Fibroblast of skin of right quadriceps (primary cell): ENCODE results near the gene PLCD1.
"Not testable (repeated sequence)": the region's sequence is repeated elsewhere in the genome, so short reads cannot be mapped to it uniquely, and the experiment has no call there.

ENCODE experiments used
- DNase-seq: peaks from one replicate; pipeline ENCODE4 v3.0.0-alpha.2; 2013

Gene PLCD1

DNA sequence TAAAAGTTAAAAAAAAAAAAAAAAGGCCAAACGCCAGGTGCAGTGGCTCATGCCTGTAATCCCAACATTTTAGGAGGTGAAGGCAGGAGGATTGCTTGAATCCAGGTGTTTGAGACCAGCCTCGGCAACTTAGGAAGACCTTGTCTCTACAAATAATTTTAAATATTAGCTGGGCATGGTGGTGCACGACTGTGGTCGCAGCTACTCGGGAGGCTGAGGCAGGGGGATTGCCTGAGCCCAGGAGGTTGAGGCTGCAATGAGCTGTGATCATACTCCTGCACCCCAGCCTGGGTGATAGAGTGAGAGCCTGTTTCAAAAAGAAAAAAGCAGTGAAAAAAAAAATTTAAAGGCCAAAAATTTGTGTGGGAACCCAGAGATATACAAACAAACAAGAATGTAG is 6.8 kb upstream of the PLCD1 start:
- no peak for DNase-seq

DNA sequence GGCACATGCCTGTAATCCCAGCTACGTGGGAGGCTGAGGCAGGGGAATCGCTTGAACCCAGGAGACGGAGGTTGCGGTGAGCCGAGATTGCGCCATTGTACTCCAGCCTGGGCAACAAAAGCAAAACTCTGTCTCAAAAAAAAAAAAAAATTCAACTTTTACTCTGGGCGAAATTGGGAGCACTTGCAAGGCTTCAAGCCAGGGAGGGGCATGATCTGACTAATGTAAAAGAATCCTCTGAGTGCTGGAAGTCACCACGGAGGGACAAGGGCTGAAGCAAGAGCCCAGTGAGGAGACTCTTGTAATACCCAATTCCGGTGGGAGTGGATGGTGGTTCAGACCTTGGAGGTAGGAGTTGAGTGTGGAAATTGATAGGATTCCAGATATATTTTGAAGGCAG is 4.9 kb upstream of the PLCD1 start:
- DNase-seq, result not testable (repeated sequence)

DNA sequence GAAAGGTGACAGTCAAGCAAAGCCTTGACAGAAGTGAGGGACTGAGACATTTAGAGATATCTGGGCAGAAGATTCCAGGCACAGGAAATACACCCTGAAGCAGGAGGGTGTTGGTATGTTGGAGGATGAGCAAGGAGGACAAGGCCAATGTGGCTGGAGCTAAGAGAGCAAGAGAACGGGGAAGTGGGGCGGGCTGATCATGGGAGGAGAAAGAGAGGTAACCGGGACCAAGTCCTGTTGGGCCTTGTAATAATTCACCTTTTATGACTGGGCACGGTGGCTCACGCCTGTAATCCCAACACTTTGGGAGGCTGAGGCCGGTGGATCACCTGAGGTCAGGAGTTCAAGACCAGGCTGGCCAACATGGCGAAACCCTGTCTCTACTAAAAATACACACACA is 4.1 kb upstream of the PLCD1 start:
- not testable (repeated sequence) for DNase-seq

DNA sequence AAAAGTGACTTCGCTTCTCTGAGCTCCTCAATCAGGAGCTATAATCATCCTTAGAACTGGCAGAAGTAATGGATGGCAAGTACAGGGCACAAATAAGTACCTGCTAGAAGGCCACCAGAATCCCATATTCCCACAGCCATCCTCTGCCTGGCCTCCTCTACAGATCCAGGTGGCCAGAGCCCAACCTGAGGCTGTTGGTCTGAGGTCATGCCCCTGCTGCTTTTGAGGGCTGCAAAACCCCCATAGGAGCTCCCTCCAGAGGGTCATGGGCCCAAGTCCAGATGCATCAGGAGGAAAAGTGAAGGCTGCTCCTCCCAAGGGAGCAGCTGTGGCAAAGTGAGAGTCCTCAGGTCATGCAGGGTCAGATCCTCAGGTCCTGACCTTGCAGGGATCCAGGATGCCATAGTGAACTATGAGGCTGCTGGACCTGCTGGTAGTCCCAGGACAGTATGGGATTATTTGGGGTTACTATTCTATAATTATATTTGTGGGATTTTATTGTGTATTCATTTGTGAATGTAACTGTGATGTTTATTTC is 3.0 kb upstream of the PLCD1 start:
- DNase-seq, result no peak

DNA sequence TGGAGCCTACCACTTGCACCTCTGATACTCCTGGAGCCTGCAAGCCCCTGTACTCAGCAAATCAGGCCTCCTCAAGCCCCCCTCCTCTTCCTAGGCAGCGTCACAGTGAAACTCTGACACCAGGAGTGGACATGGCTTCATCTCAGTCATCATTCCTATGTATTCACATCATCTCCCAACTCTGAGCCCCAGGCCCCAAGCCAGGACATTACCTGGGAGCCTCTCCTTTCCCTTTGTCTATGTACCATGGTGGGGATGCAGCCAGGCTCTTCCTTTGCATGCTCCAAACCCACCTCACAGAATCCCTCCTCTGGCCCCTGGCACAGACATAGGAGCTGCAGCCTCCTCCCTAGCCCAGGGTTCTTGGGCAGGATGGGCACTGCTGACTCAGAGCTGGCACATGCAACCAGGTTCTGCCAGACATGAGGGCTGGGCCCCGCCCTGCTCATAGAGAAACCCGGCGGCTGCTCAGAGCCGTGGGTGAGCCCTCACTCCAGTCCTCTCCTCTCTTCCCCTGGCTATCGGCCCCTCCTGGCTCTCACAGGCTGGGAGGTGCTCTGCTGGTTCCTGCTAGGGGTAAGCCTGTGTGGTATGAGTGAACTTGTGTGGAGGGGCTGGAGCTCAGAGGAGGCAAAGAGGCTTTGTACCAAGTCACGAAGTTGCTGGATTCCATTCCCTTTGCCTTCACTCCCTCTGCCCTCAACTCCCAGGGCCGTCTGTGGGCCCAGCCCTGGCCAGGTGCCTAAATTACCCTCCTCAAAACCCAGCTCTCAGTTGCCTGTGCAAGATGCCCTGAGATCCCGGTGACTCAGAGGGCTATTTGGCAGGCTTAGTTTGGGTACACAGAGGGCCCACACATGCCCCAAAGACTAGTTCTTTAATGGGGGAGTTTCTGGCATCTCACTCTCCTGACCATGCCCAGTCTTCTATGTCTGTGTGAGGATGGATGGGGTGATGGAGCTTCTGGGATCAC is 1.9 kb upstream of the PLCD1 start:
- DNase-seq, result no peak

DNA sequence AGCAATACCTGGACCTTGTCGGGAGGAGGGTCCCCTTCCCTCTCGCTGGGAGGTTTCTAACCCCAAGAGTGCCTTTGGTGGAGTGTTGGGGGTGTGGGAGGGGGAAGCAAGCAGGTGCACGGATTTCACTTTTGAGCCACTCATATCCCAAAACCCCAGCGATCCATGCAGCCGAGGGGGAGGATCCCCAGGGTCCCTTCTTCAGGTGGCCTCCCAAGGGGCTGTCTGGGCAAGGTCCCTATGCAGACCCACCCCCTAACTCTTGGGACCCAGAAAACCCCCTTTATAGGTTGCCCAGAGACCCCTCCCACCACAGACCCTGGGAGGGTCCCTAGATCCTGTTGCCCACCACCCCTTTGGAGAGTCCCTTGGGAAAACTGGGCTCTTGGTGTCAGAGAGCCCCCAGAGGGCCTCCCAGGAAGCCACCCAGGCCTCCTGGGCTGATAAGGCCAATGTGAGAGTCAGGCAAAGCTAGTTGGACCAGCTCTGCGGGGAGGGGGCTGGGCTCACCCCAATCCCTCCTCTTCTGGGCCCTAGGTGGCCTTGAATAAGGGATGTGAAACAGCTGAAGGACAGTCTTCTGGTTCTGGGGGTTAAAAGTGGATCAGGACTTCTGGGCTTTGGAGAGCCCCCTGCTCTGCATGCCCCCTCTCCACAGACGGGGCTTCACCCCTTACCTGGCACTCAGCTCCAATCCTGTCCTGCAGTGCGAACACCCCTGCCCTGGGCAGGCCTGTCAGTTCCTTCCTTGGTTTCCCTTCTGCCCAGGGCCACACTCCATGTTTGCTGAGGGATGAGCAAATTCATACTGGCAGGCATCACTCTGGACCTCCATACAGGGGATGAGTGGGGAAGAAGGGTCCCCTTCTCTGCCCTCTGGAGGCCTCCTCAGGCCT is 932 bp upstream of the PLCD1 start:
- no peak for DNase-seq

DNA sequence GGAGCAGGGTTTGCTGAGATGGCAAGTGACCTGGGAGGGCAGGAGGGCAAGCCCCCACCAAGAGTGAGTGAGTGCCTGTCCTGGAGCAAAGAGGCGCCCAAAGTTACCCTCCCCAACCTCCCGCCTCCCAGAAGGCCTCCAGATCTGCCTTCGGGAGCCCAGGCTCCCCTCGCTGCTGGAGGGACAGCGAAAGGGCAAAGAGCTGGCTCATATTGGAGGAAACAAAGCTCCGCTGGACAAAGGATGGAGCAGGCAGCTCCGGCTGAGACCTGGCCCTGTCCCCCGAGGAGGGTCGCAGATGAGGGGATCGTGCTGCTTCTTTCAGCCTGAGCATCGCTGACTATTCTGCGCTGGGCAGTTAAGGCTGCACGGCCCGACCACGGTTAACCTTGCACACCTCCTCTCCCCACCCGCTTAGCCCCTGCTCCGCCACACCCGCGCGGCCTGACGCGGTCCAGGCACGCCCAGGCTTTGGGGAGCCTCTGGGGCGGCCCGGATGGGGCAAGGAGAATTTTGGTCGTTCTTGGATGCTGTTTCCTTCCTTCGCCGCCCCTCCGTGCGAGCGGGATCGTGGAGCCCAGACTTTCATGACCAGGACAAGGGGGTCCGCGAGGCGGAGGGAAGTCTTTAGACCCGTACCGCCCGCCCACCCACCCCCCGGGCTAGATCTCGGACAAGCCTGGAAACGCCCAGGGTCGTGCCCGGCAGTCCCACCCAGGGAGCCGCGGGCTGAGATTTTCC is 651 bp downstream of the PLCD1 start:
- no peak for DNase-seq

DNA sequence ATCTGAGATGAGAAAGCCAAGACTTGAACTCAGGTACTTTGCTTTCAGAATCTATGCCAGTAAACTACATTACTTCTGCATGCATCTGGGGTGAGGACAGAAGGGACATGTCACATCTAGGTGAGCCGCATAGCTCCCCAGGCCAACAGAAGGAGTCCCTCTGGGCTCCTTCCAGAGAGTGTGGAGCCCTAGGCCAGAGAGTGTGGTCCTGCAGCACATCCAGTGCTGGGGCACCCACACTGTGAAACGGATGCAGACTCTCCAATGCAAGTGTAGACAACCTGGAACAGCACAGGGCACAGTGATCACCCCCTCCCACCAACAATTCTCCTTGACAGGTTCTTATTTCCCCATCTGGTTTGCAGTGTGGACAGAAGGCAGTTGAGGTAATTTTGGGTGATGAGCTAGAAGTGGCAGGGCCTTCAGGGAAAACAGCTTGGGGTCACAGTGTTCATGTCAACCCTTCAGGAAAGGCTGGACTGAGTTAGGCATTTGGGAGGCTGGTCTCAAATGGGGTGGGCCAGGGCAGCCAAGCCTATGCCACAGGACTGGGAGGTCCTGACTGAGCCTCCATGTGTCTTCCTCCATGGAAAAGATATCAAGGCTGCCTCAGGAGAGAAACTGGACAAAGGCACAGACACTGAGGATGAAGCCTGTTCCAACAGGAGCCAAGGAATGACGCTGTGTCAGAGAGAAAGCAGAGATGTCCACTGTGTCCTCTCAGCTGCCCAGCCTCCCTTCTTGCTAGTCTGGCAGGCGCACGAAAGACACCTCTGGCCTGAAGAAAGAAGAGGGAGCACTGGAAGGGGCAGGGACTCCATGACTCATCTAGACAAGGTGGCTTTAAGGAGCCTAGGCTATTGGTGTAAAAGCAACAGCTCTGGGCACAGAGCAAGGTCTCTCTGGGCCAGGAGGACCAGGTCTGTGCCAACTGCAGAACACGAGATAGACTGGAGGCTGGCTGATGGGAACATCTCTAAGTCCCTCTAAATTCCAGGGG is 1.7 kb downstream of the PLCD1 start:
- DNase-seq, result no peak

DNA sequence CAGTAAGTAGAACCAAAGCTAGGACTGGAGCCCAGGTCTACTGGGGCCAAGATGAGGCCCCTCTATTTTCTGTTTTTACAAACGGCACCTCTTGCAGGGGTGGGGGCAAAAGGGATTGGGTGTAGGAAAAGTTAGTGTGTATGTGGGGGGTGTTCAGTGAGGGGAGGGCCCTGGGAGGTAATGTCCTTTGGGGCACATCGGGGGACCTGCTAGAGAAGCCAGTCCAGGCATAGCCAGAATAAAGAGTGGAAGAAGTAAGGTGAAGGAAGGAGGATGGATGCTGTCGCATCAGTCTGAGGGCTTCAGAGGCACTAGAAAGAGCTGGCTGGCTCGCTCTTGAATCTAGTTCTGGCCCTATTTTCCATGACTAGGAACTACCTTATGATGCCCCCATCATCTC is 2.6 kb downstream of the PLCD1 start:
- DNase-seq, result no peak

DNA sequence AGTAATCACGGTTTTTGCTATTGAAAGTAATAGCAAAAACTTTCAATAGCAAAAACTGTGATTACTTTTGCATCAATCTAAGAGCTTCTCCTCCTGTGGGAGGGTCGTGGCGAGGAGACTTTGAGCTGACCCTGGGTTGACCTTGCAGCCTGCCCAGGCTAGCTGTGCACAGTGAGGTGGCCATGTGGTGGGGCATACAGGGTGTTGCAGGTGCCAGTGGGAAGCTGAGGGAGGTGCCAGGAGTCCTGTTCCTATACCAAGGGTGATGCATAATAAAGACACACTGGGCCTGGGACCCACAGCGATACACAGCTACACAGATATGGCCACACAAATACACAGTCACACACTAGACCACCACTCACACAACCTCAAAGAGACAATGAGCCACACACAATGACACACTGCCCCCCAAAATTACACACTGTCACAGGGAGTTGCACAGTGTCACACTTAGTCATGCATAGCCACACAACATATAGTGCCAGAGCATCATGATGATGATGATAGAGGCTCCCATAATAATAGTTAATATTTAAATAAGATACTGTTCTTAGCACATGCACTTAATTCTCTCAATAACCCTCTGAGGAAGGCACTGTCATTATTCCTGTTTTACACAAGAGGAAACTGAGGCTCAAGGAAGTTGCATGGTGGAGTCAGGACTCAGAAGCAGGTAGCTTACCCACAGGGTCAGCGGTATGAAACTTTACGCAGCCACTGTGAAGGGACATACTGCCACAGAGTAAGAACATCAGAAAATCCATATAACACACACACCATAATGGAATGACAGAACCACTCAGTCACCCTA is 6.3 kb downstream of the PLCD1 start:
- no peak for DNase-seq

DNA sequence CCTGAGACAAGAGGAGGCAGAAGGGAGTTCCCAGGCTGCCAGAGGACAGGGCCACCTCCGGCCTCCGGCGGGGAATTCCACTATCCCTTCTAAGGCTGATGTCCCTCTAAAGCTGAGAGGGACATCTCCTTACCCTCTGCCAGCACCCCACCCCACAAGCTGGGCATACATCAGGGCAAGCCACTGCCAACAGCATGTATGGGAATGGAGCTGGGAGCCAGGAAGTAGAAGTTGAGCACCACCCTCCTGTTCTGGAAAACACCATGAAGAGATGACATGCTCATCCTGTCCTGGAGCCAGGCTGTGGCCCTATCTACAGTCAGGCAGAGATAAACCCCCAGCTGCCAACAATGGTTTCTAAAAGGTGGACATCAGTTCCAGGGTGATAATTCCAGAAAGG is 7.1 kb downstream of the PLCD1 start:
- no peak for DNase-seq

DNA sequence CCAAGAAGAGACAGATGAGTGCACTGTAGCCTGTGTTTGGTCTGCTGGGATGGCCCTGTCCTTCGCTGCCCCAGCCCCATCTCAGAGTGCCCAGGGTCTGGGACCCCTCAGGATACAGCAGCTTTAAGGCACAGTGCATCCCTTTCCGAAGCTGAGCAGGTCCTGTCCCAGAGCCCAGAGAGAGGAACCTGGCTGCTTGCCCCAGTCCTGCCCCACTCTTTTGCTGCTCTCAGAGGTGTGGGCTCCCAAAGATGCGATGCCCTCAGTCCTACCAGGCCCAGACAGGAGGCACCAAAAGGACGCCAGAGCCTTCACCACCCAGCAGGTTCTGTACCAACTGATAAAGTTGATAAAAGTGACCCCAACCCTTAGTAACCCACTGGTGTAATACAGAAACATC is 8.2 kb downstream of the PLCD1 start:
- DNase-seq, result no peak

DNA sequence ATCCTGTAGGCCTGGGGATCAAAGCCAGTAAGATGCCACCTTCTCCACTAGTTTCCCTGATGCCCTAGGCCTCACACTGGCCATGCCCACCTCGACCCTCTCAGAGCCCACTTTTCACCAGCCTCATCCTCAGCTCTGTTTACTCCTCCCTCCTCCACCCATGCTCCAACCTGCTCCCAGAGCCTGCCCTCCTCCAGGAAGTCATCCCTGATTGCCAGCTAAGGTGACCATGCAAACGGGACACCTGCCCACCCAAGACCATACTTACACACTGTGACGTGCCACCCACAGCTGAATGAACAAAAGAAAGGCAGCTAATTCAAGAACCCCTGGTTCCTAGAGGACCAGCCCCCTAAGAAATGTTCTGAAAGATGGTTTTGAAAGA is 9.1 kb downstream of the PLCD1 start:
- DNase-seq, result no peak

DNA sequence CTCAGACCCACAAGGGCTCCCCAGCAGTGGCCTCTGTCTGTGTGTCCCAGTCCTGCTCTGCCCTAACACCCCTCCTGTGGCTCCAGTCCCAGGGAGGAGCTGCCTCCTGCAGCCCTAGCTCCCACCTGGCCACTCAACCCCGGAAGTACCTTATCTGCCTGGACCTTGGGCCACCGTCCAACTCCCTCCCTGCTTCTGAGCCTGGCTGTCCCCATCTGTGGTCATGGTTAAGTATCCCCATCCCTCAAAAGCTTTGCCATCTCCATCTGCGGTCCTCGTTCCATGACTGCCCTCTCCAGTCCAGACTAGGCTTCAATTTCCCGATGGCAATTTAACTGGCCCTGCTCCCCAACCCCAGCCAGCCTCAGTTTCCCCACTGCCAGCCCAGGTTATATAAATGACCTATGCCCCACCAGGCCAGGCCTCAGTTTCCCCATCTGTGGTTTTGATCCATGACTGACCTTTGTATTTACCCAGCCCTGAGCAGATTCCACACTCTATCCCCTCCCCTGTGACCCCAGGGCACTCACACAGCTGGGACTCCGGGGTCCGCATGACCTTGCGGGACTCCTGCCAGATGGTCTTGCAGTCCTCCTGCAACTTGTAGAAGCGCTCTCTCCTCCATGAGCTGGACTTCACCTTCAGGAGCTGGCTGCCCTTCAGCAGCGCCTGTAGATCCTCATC is 9.6 kb downstream of the PLCD1 start:
- DNase-seq, result no peak

DNA sequence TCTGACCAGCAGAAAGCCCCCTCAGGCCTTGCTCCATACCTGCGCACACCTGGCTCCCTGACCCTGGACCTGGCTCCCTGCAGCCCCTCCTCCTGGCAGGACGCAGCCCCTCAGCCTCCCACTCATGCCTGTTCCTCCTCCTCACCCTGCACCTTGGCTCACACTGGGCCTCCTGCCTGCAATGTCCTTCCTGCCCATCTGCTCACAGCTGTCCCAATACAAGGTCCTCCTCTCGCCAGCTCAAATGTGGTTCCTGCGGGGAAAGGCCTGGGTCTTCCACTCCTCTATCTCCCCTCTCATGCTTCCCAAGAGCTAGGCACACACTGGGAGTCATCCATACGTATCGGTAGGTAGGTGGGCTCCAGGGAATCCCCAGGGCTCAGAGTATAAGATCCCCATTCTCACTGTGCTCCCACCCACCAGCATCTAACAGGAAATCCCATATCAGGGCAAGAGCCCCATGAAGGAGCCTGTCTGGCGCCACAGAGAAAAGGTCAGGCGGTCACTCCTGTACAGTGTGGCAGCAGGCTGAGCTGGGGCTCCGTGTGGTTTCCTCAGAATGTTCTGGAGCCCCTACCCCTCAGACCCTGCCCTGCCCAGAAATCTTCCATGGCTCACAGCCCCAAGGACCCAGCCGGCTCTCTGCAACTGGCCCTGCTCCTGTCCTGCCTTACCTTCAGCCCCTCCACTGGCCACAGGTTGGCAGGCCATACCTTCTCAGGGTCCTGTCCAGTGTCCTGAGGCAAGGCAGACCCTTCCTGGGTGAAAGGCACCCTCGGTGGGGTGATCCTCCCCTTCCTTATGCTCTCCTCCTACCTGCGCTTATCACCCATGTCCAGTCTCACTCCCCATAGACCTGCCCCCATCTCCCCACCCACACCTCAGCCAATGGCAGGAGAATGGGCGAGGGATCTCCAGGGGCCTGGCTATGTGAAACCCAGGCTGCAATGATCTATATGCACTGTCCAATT is 10.9 kb downstream of the PLCD1 start:
- no peak for DNase-seq

DNA sequence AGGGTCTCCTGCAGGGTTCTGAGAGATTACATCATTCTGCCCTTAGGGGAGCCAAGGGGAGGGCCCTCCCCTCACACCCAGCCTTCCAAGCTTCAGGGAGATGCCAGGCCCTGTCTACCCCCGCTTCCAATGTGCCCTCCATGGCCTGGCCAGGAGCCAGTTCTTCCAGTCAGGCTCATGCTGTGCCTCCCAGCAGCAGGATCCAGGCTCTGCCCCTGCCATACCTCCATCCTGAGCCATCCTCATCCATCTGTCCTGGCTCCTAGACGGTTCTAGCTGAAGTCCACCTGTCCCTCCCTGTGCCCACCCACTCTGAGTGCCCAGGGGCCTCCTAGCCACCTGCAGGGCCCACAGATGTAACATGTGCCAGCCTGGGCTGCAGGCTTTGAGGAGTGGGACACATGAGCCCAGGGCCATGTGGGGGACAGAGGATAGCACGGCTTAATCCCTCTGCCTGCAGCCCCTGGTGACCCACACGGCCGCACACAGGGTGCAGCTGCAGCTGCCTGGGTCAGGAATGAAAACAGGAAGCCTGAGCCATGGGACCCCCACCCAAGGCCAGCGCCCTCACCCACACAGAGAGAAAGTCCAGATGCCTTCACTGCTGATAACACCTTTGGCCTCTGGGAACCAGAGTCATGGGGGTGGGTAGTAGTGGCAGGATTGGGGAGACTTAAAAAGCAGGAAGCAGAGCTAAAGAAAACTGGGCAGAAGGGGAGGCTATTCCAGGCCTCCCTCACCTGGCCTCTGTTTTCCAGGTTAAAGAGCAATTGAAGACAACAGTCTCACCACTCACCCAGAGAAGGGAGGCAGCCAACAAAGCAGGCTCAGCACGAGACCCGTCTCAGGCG is 11.8 kb downstream of the PLCD1 start:
- no peak for DNase-seq

DNA sequence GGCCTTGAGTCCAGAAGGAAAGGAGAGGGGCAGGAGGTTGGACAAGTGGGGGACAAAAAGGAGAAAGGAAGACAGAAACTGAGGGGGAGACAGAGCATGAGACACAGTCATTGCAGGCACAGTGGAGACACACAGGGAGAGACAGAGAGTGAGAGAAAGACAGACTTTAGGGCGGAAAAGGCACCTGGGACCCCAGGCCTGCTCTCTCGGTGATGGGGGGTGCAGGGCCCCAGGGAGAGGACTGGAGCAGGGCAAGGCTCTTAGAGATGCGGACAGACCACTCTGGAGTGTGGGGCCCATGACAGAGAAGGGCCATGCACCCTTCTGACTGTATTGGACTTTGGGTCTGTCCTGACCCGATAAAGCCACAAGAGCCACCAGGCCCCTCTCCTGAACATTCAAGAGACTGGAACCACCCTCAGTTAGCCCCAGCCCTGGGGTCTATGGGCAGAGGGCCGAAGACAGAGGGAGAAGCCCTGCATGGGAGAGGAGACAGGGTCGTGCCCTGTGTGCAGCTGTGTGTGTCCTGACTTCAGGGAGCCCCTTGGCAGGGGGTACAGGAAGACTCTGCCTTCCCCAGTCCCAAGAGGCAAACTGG is 12.5 kb downstream of the PLCD1 start:
- DNase-seq, result no peak
